HepG2 (cell line): ENCODE results near the gene NINL. TPM values are rescaled to one million over a fixed set of nuclear protein-coding genes. Genes with fewer than 3 reads are reported as not detected.

Experiments
- ATAC-seq: fragments of 200-7000 bp; cut with Tn5 transposase; 3 replicates; pipeline ENCODE4 v1.9.1; 2020; ENCODE audit warnings: mild to moderate bottlenecking, moderate library complexity
- BruUV-seq: library from RNA; stranded (reverse); fragments of 400-500 nt; replicated peaks from 2 replicates; lab custom pipeline; 2021; lab: Mats Ljungman, UMichigan
- CTCF ChIA-PET: fragments of 300-600 bp; formaldehyde crosslinking; extraction: SDS; loops from one replicate; lab custom pipeline; 2021; ENCODE audit warnings: low total read pairs, inconsistent platforms, low intra/inter-chr PET ratio; lab: Yijun Ruan, JAX
- POLR2A ChIA-PET: fragments of 350-600 bp; sonication (Branson Sonifier 250); formaldehyde crosslinking; loops from one replicate; lab custom pipeline; 2020; ENCODE audit warnings: antibody characterized with exemption, inconsistent platforms; lab: Yijun Ruan, JAX
- DNase-seq: peaks from one replicate; pipeline ENCODE4 v3.0.0-alpha.2; 2015; ENCODE audit warnings: low spot score
- FAIRE-seq: peaks from 3 replicates; lab custom pipeline; 2011; peaks lifted over from hg19 to GRCh38; lab: Jason Lieb, UNC
- H2AFZ ChIP-seq: one replicate; pipeline ENCODE4 v1.6.1; 2011; ENCODE audit warnings: low read length, inconsistent platforms
- H3K27ac ChIP-seq: fragments of 300-600 bp; 3 replicates; pipeline ENCODE4 v1.8.0; 2011; ENCODE audit warnings: mixed run types, mild to moderate bottlenecking, mixed read lengths, low read length, inconsistent platforms; ENCODE audit not compliant: insufficient read depth; ENCODE audit errors: extremely low read length
- H3K27me3 ChIP-seq, 2 experiments: fragments of 200-600 bp in 1 of 2; 2 replicates in 1 of 2; 3 replicates in 1 of 2; pipeline versions ENCODE4 v1.6.0 to v1.8.0; 2011; ENCODE audit warnings: low read length in 2 of 2, mild to moderate bottlenecking in 2 of 2, moderate library complexity in 2 of 2, inconsistent platforms in 1 of 2; ENCODE audit not compliant: insufficient read depth in 2 of 2, control insufficient read depth in 1 of 2
- H3K36me3 ChIP-seq, 2 experiments: fragments of 200-600 bp in 1 of 2; replicated peaks in 1 of 2; 2 replicates in 1 of 2; 3 replicates in 1 of 2; pipeline versions ENCODE4 v1.5.1 to v1.8.0; 2011; ENCODE audit warnings: low read length in 2 of 2, inconsistent platforms in 1 of 2; ENCODE audit not compliant: insufficient read depth in 2 of 2, control insufficient read depth in 1 of 2
- H3K4me1 ChIP-seq: 2 replicates; pipeline ENCODE4 v1.5.1; 2012; ENCODE audit warnings: low read length, inconsistent platforms; ENCODE audit not compliant: insufficient read depth
- H3K4me2 ChIP-seq: 2 replicates; pipeline ENCODE4 v1.6.0; 2011; ENCODE audit warnings: low read depth, low read length, inconsistent platforms
- H3K4me3 ChIP-seq, 3 experiments: fragments of 200-600 bp in 1 of 3; sonication (generic), shearing (Covaris generic) in 1 of 3; replicated peaks in 1 of 3; 2 replicates each; pipeline ENCODE4 v1.5.1; 2011 to 2016; ENCODE audit warnings: low read length in 3 of 3, inconsistent platforms in 2 of 3, low read depth in 2 of 3, mild to moderate bottlenecking in 2 of 3, control low read depth in 1 of 3, mixed read lengths in 1 of 3; ENCODE audit not compliant: insufficient read depth in 1 of 3
- H3K79me2 ChIP-seq: one replicate; pipeline ENCODE4 v1.6.1; 2011; ENCODE audit warnings: low read length, inconsistent platforms; ENCODE audit not compliant: insufficient read depth
- H3K9ac ChIP-seq: 2 replicates; pipeline ENCODE4 v1.6.0; 2011; ENCODE audit warnings: mild to moderate bottlenecking, low read depth, low read length, inconsistent platforms; ENCODE audit not compliant: insufficient read depth
- H3K9me3 ChIP-seq: 2 replicates; pipeline ENCODE4 v1.5.1; 2012; ENCODE audit warnings: mild to moderate bottlenecking, low read length
- H4K20me1 ChIP-seq: 2 replicates; pipeline ENCODE4 v1.6.0; 2011; ENCODE audit warnings: inconsistent platforms, mild to moderate bottlenecking, low read length, moderate library complexity; ENCODE audit not compliant: insufficient read depth
- AGO2 ChIP-seq: fragments of 200-400 bp; formaldehyde crosslinking; optimal IDR thresholded peaks from 2 replicates; pipeline ENCODE3; 2017; ENCODE audit warnings: mild to moderate bottlenecking, low read depth, low read length, moderate library complexity
- ARHGAP35 ChIP-seq: sonication (generic); formaldehyde crosslinking; IDR thresholded peaks from 2 replicates; pipeline ENCODE4 v1.9.0; 2022; ENCODE audit warnings: mild to moderate bottlenecking, inconsistent platforms, moderate library complexity, missing genetic modification reagents, borderline replicate concordance
- CHCHD3 ChIP-seq: sonication (generic); formaldehyde crosslinking; IDR thresholded peaks from 2 replicates; pipeline ENCODE4 v1.8.0; 2022; ENCODE audit warnings: mild to moderate bottlenecking, missing genetic modification reagents, moderate library complexity
- CREM ChIP-seq, 2 experiments: sonication (generic) in 1 of 2; formaldehyde crosslinking in 1 of 2; IDR thresholded peaks; 2 replicates each; pipeline versions ENCODE4 v1.4.0 to v1.6.1; 2016 to 2020; ENCODE audit warnings: antibody characterized with exemption in 1 of 2, mild to moderate bottlenecking in 1 of 2, missing genetic modification reagents in 1 of 2
- FOXJ3 ChIP-seq: sonication (generic); formaldehyde crosslinking; IDR thresholded peaks from 2 replicates; pipeline ENCODE4 v1.4.0; 2020; ENCODE audit warnings: missing genetic modification reagents, mild to moderate bottlenecking, borderline replicate concordance
- HOXA3 ChIP-seq: sonication (generic); formaldehyde crosslinking; IDR thresholded peaks from 2 replicates; pipeline ENCODE4 v1.5.0; 2020; ENCODE audit warnings: missing genetic modification reagents
- KDM3A ChIP-seq: IDR thresholded peaks from 2 replicates; pipeline ENCODE4 v1.6.1; 2018; ENCODE audit warnings: low read depth, missing compliant biosample characterization
- MAZ ChIP-seq, 2 experiments: sonication (generic) in 1 of 2; formaldehyde crosslinking in 1 of 2; IDR thresholded peaks; 2 replicates each; pipeline versions ENCODE4 v1.5.0 to v1.6.1; 2012 to 2020; ENCODE audit warnings: low read depth in 2 of 2, mild to moderate bottlenecking in 2 of 2, borderline replicate concordance in 1 of 2, improper control_type of control experiment in 1 of 2, low read length in 1 of 2, missing genetic modification reagents in 1 of 2, moderate library complexity in 1 of 2
- MXD4 ChIP-seq: IDR thresholded peaks from 2 replicates; pipeline ENCODE4 v1.6.1; 2016; ENCODE audit warnings: mild to moderate bottlenecking, missing biosample characterization, missing genetic modification reagents
- PLSCR1 ChIP-seq: sonication (generic); formaldehyde crosslinking; IDR thresholded peaks from 2 replicates; pipeline ENCODE4 v1.5.0; 2020; ENCODE audit warnings: missing genetic modification reagents, mild to moderate bottlenecking, borderline replicate concordance
- SNAPC2 ChIP-seq: sonication (generic); formaldehyde crosslinking; IDR thresholded peaks from 2 replicates; pipeline ENCODE4 v1.8.1; 2022; ENCODE audit warnings: mild to moderate bottlenecking, missing genetic modification reagents
- TCF12 ChIP-seq, 2 experiments: fragments of 450-650 bp in 1 of 2; sonication (generic) in 1 of 2; formaldehyde crosslinking in 1 of 2; IDR thresholded peaks; 2 replicates each; pipeline versions ENCODE4 v1.6.1 to v1.8.0; 2017 to 2022; ENCODE audit warnings: antibody characterized with exemption in 1 of 2, mild to moderate bottlenecking in 1 of 2, missing genetic modification reagents in 1 of 2, moderate library complexity in 1 of 2
- ZNF281 ChIP-seq: sonication (generic); formaldehyde crosslinking; IDR thresholded peaks from 2 replicates; pipeline ENCODE4 v1.4.0; 2020; ENCODE audit warnings: missing genetic modification reagents, borderline replicate concordance
- ZNF713 ChIP-seq: sonication (generic); formaldehyde crosslinking; IDR thresholded peaks from 2 replicates; pipeline ENCODE4 v1.4.0; 2020; ENCODE audit warnings: mild to moderate bottlenecking, missing genetic modification reagents
- ZNF790 ChIP-seq: sonication (generic); formaldehyde crosslinking; IDR thresholded peaks from 2 replicates; pipeline ENCODE4 v1.8.0; 2022; ENCODE audit warnings: missing genetic modification reagents, mild to moderate bottlenecking, borderline replicate concordance
- WGBS: methylation state at CpG from one replicate; pipeline ENCODE4 v1.1.6; 2017; ENCODE audit warnings: low lambda C conversion rate; 5-methylcytosine and 5-hydroxymethylcytosine counted together
- in situ Hi-C: cut with HindIII; loops from 2 replicates; pipeline ENCODE4 v1.10.0; 2017; ENCODE audit warnings: low pct_unique_long_range_greater_than_20kb; ENCODE audit not compliant: extremely low pct_ligation_motif_present
- intact Hi-C: fragments of 100-400 bp; cut with micrococcal nuclease; formaldehyde crosslinking; loops from one replicate; pipeline ENCODE4 v1.10.0; 2022; ENCODE audit not compliant: unreplicated experiment
- polyA plus RNA-seq, 8 experiments: library from polyadenylated mRNA; depleted of rRNA in 3 of 8; stranded (reverse) in 7 of 8; unstranded in 1 of 8; fragments of >200 nt; fragmentation: Illumina TruSeq in 4 of 8; extraction: Trizol in 4 of 8; gene quantifications; 2 replicates each; pipeline versions ENCODE4 v1.2.1 to v1.2.3, GENCODE V29; 2011 to 2016; ENCODE audit warnings: low read depth in 4 of 8, missing spikeins in 1 of 8, mixed read lengths in 1 of 8; ENCODE audit not compliant: insufficient read depth in 1 of 8
- total RNA-seq, 5 experiments: library from RNA; depleted of rRNA; stranded (reverse); fragments of >200 nt; fragmentation: Illumina TruSeq; extraction: Trizol; gene quantifications; 2 replicates each; pipeline ENCODE4 v1.2.3, GENCODE V29; 2016; ENCODE audit warnings: low read depth in 1 of 5

NINL gene
- total and polyA plus RNA-seq, 2 of the 13 experiments (the other 11 are each of a cell fraction or from before 2014, with no cell fraction given) = 32.3 to 34.3 TPM

- no peaks in the 10 kb centered on the region for H3K9me3 ChIP-seq
- ATAC-seq (no peak), DNase-seq (no peak), FAIRE-seq (no peak)
- POLR2A ChIA-PET = no interaction called here
- TF ChIP-seq ZNF281 = no peak
- TF ChIP-seq AGO2 = peak; percentile 37
- peaks cover 59 to 70% of the 10 kb centered on the region in 2 experiments for H3K36me3 ChIP-seq
- WGBS = 89% methylated on average over 7 of the region's 9 CpGs
- H3K79me2 ChIP-seq = no peaks in the 10 kb centered on the region
- H4K20me1 ChIP-seq = no peaks in the 10 kb centered on the region
- H3K27ac ChIP-seq = no peak overlapping the region
- H3K4me3 ChIP-seq = no peak overlapping the region
- no peak overlapping the region for H3K9ac ChIP-seq
- BruUV-seq = no TSS peak
- H3K4me2 ChIP-seq = no peak overlapping the region
- in situ Hi-C loops (no loop called here), intact Hi-C loops (no loop called here)
- no peak overlapping the region for H2AFZ ChIP-seq
- H3K27me3 ChIP-seq = no peaks in the 10 kb centered on the region
- CTCF ChIA-PET = no interaction called here
- no peaks in the 10 kb centered on the region for H3K4me1 ChIP-seq
Measured at GRCh38 chr20:25480797-25481196, 104.5 kb downstream of the NINL start.

GRCh38 chr20:25480156-25480555 is 105.2 kb downstream of the NINL start:
- in situ Hi-C loops (no loop called here), intact Hi-C loops (no loop called here)
- no peaks in the 10 kb centered on the region for H3K27me3 ChIP-seq
- ChIA-PET CTCF (no interaction called here), POLR2A (no interaction called here)
- no peak for DNase-seq
- WGBS = 96% methylated on average over 7 of the region's 7 CpGs
- no peak overlapping the region for H2AFZ ChIP-seq
- no peak for FAIRE-seq
- BruUV-seq = no TSS peak
- H3K36me3 ChIP-seq = peaks cover 60 to 68% of the 10 kb centered on the region in 2 experiments
- H3K4me1 ChIP-seq = no peaks in the 10 kb centered on the region
- H3K9me3 ChIP-seq = no peaks in the 10 kb centered on the region
- ATAC-seq = no peak
- no peak overlapping the region for H3K27ac ChIP-seq
- H3K79me2 ChIP-seq = no peaks in the 10 kb centered on the region
- H4K20me1 ChIP-seq = no peaks in the 10 kb centered on the region
- no peak overlapping the region for H3K9ac ChIP-seq
- H3K4me2 ChIP-seq = no peak overlapping the region
- H3K4me3 ChIP-seq = no peak overlapping the region
- TF ChIP-seq CHCHD3 (CRISPR knock-in tag) (no peak), PLSCR1 (no peak), TCF12 (IDR thresholded peaks at IDR 0.05) (no peak), TCF12 (CRISPR knock-in tag; IDR thresholded peaks at IDR 0.05) (no peak), FOXJ3 (no peak), CREM (IDR thresholded peaks at IDR 0.05) (no peak), CREM (CRISPR knock-in tag; IDR thresholded peaks at IDR 0.05) (no peak), MXD4 (CRISPR knock-in tag) (no peak), ARHGAP35 (CRISPR knock-in tag) (no peak), ZNF713 (CRISPR knock-in tag) (no peak), HOXA3 (CRISPR knock-in tag) (no peak), ZNF790 (CRISPR knock-in tag) (no peak), MAZ (IDR thresholded peaks at IDR 0.05; ENCODE audit: borderline replicate concordance, low read depth, low read length) (no peak), MAZ (CRISPR knock-in tag; IDR thresholded peaks at IDR 0.05; ENCODE audit: low read depth) (no peak), SNAPC2 (no peak), KDM3A (no peak)
